ENCODE data around the gene ARAP1. TPM values are rescaled to one million over a fixed set of nuclear protein-coding genes. Genes with fewer than 3 reads are reported as not detected.

Gene ARAP1
- total RNA-seq, 1 experiment from 2014 or later: 66.1 TPM

GRCh38 chr11:72759468-72759985 lies 7.3 kb upstream of the ARAP1 start:
- Histone ChIP-seq H3K27ac (ENCODE audit: low read depth, low read length, poor library complexity, severe bottlenecking) (no peak overlapping the region), H3K36me3 (ENCODE audit: insufficient read depth, low read length, poor library complexity, severe bottlenecking) (no peaks in the 10 kb centered on the region), H3K9me3 (ENCODE audit: low read depth, low read length, poor library complexity, severe bottlenecking) (no peaks in the 10 kb centered on the region), H3K4me1 (ENCODE audit: insufficient read depth, low read length, poor library complexity, severe bottlenecking) (peaks cover 12% of the 10 kb centered on the region), H3K27me3 (replicated peaks; ENCODE audit: insufficient read depth, low read depth, low read length, poor library complexity) (no peaks in the 10 kb centered on the region), H3K4me3 (ENCODE audit: low read depth, low read length, poor library complexity, severe bottlenecking) (no peak overlapping the region)
- no TSS peak for BruUV-seq (replicated peaks)
- intact Hi-C loops (cut with micrococcal nuclease; ENCODE audit: unreplicated experiment): no loop called here
- POLR2A ChIA-PET (ENCODE audit: low non-redundant PET): no interaction called here
- TF ChIP-seq CTCF (conservative IDR thresholded peaks at IDR 0.05; ENCODE audit: low read depth, low read length) (no peak), EZH2 (IDR thresholded peaks at IDR 0.05; ENCODE audit: borderline replicate concordance, low read depth, low read length, poor library complexity, severe bottlenecking) (no peak)
- CTCF ChIA-PET: no interaction called here
- no peak for DNase-seq (ENCODE audit: low spot score)

- CTCF ChIA-PET: no interaction called here
- POLR2A ChIA-PET (ENCODE audit: low non-redundant PET): no interaction called here
- Histone ChIP-seq H3K4me1 (ENCODE audit: insufficient read depth, low read length, poor library complexity, severe bottlenecking) (peaks cover 12% of the 10 kb centered on the region), H3K9me3 (ENCODE audit: low read depth, low read length, poor library complexity, severe bottlenecking) (no peaks in the 10 kb centered on the region), H3K4me3 (ENCODE audit: low read depth, low read length, poor library complexity, severe bottlenecking) (no peak overlapping the region), H3K27ac (ENCODE audit: low read depth, low read length, poor library complexity, severe bottlenecking) (no peak overlapping the region), H3K36me3 (ENCODE audit: insufficient read depth, low read length, poor library complexity, severe bottlenecking) (no peaks in the 10 kb centered on the region), H3K27me3 (replicated peaks; ENCODE audit: insufficient read depth, low read depth, low read length, poor library complexity) (no peaks in the 10 kb centered on the region)
- BruUV-seq (replicated peaks): no TSS peak
- intact Hi-C loops (cut with micrococcal nuclease; ENCODE audit: unreplicated experiment): no loop called here
- TF ChIP-seq CTCF (conservative IDR thresholded peaks at IDR 0.05; ENCODE audit: low read depth, low read length) (no peak), EZH2 (IDR thresholded peaks at IDR 0.05; ENCODE audit: borderline replicate concordance, low read depth, low read length, poor library complexity, severe bottlenecking) (no peak)
- peak; percentile 90 for DNase-seq (ENCODE audit: low spot score)
Observed at GRCh38 chr11:72758690-72759389, 6.6 kb upstream of the ARAP1 start.

GRCh38 chr11:72758304-72758689 lies 6.1 kb upstream of the ARAP1 start:
- intact Hi-C loops (cut with micrococcal nuclease; ENCODE audit: unreplicated experiment): no loop called here
- ChIA-PET CTCF (no interaction called here), POLR2A (ENCODE audit: low non-redundant PET) (no interaction called here)

More at GRCh38 chr11:72758304-72758689, 6.1 kb upstream of the ARAP1 start:
- Histone ChIP-seq H3K27me3 (replicated peaks; ENCODE audit: insufficient read depth, low read depth, low read length, poor library complexity) (no peaks in the 10 kb centered on the region), H3K4me1 (ENCODE audit: insufficient read depth, low read length, poor library complexity, severe bottlenecking) (peaks cover 12% of the 10 kb centered on the region), H3K9me3 (ENCODE audit: low read depth, low read length, poor library complexity, severe bottlenecking) (no peaks in the 10 kb centered on the region), H3K4me3 (ENCODE audit: low read depth, low read length, poor library complexity, severe bottlenecking) (no peak overlapping the region), H3K27ac (ENCODE audit: low read depth, low read length, poor library complexity, severe bottlenecking) (no peak overlapping the region), H3K36me3 (ENCODE audit: insufficient read depth, low read length, poor library complexity, severe bottlenecking) (no peaks in the 10 kb centered on the region)
- TF ChIP-seq CTCF (conservative IDR thresholded peaks at IDR 0.05; ENCODE audit: low read depth, low read length): no peak
- TF ChIP-seq EZH2 (IDR thresholded peaks at IDR 0.05; ENCODE audit: borderline replicate concordance, low read depth, low read length, poor library complexity, severe bottlenecking): no peak
- no peak for DNase-seq (ENCODE audit: low spot score)
- BruUV-seq (replicated peaks): no TSS peak

Measured in A673 (cell line).